Peyer's patch (tissue), 4 donors: ENCODE results near the gene VASN.

ENCODE experiments used
- CTCF ChIP-seq, 6 experiments: fragments of 450-650 bp in 4 of 6; fragments of 200-600 bp in 2 of 6; sonication (generic) in 1 of 6; IDR thresholded peaks; one replicate each; pipeline ENCODE4 v1.5.1; 2017 to 2019; ENCODE audit warnings: antibody characterized with exemption in 6 of 6, mild to moderate bottlenecking in 3 of 6, moderate library complexity in 1 of 6
- POLR2A ChIP-seq, 2 donors: fragments of 450-650 bp; IDR thresholded peaks; one replicate each; pipeline ENCODE4 v1.5.1; 2017; ENCODE audit warnings: antibody characterized with exemption in 2 of 2, mild to moderate bottlenecking in 2 of 2, moderate library complexity in 2 of 2

DNA sequence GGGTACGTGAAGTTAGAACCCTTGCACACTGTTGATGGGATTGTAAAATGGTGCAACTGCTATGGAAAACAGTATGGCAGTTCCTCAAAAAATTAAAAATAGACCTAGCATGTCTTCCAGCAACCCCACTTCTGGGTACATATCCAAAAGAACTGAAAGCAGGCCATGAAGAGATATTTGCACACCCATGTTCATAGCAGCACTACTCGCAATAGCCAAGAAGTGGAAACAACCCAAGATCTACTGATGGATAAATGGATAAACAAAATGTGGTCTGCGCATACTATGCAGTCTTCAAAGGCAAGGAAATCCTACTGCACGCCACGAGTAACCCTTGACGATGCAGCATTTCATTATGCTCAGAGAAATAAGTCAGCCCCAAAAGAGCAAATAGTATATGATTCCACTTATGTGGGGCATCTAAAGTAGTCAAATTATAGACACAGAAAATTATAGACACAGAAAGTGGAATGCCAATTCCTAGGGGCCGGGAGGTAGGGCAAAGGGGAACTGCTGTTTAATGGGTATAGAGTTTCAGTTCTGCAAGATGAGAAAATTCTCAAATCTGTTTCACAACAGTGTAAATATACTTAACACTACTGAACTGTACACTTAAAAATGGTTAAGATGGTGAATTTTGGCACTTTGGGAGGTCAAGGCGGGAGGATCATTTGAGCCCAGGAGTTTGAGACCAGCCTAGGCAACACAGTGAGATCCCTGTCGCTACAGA lies 27.5 kb downstream of the VASN start:
- TF ChIP-seq CTCF (IDR thresholded peaks at IDR 0.05) = no peak
- no peak for TF ChIP-seq POLR2A (IDR thresholded peaks at IDR 0.05)
